Bronchial epithelial cell (primary cell): ENCODE data around the gene BMF. TPM values are rescaled to one million over a fixed set of nuclear protein-coding genes. Genes with fewer than 3 reads are reported as not detected.

ENCODE experiments used
- DNase-seq: peaks from one replicate; pipeline ENCODE4 v3.0.0-alpha.2; 2010; ENCODE audit warnings: low read depth
- FAIRE-seq: peaks from 2 replicates; lab custom pipeline; 2011; peaks lifted over from hg19 to GRCh38; lab: Jason Lieb, UNC
- H3K27me3 ChIP-seq: 2 replicates; pipeline ENCODE4 v1.5.1; 2011; ENCODE audit warnings: low read length; ENCODE audit not compliant: control insufficient read depth, insufficient read depth
- H3K36me3 ChIP-seq: 2 replicates; pipeline ENCODE4 v1.5.1; 2011; ENCODE audit warnings: low read length; ENCODE audit not compliant: control insufficient read depth, insufficient read depth
- H3K4me3 ChIP-seq: 2 replicates; pipeline ENCODE4 v1.5.1; 2011; ENCODE audit warnings: mild to moderate bottlenecking, low read depth, low read length, control low read depth
- CTCF ChIP-seq: IDR thresholded peaks from 2 replicates; pipeline ENCODE4 v1.5.1; 2011; ENCODE audit warnings: mild to moderate bottlenecking, moderate library complexity, low read length, control low read depth, inconsistent platforms; ENCODE audit not compliant: insufficient read depth, severe bottlenecking
- total RNA-seq: library from RNA; depleted of rRNA; stranded (reverse); fragments of >200 nt; gene quantifications from 2 replicates; pipeline ENCODE4 v1.2.1, GENCODE V29; 2014

The BMF gene
- total RNA-seq, 1 donor from 2014 or later: 1.6 TPM

DNA sequence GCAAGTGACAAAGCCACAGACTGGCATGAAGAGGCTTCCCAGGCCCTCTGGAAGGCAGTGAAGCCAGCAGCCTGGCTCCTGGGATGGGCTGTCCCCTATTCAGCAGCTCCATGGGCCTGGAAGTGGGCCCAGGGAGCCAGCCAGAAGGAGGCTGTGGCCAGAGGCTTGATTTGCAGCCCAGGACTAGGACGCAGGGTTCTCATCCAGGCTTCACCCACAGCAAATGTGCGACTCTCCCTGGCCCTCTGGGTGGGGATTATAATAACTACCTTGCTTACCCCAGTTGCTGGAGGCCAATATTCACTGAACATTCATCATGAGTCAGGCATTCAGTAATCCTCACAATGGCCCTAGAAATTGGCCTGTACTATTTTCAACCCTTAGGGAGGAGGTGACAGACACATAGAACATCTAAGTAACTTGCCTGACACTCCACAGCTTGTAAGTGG lies 45.1 kb downstream of the BMF start:
- no peak for TF ChIP-seq CTCF
- Histone ChIP-seq H3K36me3 (no peaks in the 10 kb centered on the region), H3K27me3 (no peaks in the 10 kb centered on the region), H3K4me3 (no peak overlapping the region)
- peak; percentile 92 for FAIRE-seq
- DNase-seq: peak; percentile 90

DNA sequence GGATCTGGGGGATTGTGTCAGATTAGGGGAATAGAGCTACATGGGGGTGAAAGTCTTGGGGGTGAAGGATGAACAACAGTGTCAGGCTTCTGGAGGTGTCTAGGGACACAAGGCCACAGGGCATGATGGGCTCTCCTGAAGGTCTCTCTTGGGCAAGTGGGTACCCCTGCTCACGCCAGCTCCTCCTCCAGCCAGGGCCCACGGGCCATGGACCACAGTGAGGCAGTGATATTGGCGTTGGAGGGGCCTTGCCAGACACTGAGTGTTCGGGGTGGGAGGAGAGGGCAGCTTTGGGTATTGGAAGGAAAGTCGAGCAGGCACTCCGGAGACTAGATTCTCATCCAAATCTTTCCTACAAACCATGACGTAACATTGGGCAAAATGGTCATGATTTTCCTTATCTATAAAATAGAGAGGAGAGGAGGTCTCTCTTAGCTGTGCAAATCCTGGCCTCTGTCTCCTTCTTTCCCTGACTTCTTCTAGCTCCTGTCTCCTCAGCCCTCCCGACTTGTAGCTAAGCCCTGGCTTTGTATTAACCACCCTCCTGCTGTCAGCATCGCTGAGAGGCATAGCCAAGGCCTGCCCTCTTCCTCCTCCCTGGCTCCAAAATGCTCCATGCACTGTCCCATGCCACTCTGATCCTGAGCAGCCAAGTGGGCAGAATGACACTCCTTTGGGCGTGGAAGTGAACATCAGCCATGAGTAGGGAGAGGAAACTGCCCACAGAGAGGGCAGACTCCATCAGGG lies 45.7 kb downstream of the BMF start:
- H3K27me3 ChIP-seq: no peaks in the 10 kb centered on the region
- H3K36me3 ChIP-seq: no peaks in the 10 kb centered on the region
- DNase-seq (no peak), FAIRE-seq (no peak)
- H3K4me3 ChIP-seq: no peak overlapping the region
- TF ChIP-seq CTCF: no peak

DNA sequence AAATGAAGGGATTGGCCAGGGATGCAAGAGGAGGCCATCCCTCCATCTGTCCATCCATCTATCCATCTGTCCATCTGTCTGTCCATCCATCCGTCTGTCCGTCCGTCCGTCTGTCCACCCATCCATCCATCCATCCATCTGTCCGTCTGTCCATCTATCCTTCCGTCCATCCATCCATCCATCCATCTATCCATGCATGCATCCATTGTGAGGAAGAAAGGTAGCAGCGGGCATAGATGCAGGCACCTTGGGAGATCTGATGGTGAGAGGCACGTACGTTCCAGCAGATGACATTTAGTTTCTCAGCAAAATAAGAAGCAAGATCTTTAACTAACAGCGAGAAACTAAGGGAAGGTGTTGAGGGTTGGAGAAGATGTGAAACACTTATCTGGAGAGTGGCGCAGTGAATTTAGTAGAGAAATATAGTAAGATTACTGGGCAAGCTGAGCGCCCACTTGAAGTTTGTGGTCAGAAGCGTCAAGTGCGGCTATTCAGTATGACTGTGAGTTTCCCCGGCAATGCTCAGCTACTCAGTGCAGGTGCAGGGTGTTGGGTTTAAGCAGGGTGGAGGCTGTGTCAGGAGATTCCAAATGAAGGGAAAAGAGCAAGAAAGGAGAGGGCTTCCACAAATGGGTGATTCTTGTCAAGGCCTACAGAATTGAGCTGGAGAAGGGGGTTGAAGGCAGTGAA lies 47.3 kb downstream of the BMF start:
- peak; percentile 60 for FAIRE-seq
- TF ChIP-seq CTCF: no peak
- no peaks in the 10 kb centered on the region for H3K36me3 ChIP-seq
- H3K4me3 ChIP-seq: no peak overlapping the region
- DNase-seq: no peak
- no peaks in the 10 kb centered on the region for H3K27me3 ChIP-seq

DNA sequence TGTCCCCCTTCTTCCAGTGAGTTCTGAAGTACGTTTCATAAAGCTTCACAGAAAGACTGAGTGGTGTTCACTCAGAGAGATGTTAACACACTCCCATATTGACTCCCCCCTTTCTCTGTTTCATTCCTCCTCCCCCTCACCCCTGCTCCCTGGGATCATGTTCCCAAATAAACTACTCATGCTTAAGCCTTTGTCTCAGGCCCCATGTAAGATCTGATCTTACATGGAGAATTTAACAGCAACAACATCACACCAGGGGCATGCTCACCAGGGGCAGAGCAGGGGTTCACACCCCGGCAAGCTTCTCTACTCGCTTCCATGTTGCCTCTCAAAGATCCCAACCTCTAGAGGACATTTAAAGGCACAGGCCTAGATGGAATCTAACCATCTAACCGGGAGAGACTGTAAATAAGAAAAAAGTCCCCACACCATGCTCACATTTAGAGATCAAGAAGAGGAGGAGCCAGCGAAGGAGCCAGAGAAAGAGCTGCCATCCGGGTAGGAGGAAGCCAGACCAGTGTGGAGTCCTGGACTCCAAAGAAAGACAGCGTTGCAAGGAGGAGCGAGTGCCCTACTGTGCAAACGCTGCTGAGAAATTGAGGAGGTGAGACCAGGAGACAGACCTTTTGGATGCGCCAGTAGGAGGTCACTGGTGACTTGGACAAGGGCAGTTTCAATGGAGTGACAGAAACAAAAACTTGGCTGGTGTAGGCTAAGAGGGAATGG lies 48.3 kb downstream of the BMF start:
- H3K27me3 ChIP-seq: no peaks in the 10 kb centered on the region
- H3K4me3 ChIP-seq: no peak overlapping the region
- no peak for TF ChIP-seq CTCF
- no peaks in the 10 kb centered on the region for H3K36me3 ChIP-seq
- DNase-seq (no peak), FAIRE-seq (no peak)

GRCh38 chr15:40059821-40060220 lies 48.9 kb downstream of the BMF start:
- no peak for TF ChIP-seq CTCF
- DNase-seq (no peak), FAIRE-seq (peak; percentile 60)
- no peak overlapping the region for H3K4me3 ChIP-seq
- H3K27me3 ChIP-seq: no peaks in the 10 kb centered on the region
- no peaks in the 10 kb centered on the region for H3K36me3 ChIP-seq
